ENCODE measurements around the gene NKD2.

The NKD2 gene

DNA sequence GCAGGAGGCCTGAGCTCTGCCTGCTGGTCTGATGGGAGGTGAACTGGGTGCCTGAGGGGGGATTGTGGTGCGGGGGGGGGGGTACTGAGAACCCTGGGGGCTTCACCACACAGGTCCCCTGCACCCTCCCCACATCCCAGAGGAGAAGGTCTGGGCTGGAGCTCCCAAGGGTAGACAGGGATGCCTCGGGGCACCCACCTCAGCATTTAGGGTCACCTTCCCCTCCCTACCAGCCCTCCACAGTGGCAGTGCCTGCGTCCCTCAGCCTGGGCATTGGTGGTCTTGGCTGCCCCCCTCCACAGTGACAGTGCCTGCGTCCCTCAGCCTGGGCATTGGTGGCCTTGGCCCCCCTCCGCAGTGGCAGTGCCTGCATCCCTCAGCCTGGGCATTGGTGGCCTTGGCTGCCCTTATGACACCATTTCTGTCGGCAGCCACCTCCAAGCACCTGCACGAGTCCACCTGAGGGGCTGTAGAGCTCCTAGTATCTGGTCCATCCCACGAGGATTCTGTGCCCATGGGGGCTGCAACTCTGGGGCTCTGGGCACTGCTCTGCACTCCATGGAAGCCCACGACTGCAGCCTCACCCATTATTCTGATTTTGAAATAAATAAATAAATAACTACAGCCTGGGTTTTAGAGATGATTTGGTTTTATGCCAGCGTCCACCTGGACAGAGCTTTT lies 21.5 kb downstream of the NKD2 start:
- no peak for DNase-seq (ENCODE audit: low read depth)

DNA sequence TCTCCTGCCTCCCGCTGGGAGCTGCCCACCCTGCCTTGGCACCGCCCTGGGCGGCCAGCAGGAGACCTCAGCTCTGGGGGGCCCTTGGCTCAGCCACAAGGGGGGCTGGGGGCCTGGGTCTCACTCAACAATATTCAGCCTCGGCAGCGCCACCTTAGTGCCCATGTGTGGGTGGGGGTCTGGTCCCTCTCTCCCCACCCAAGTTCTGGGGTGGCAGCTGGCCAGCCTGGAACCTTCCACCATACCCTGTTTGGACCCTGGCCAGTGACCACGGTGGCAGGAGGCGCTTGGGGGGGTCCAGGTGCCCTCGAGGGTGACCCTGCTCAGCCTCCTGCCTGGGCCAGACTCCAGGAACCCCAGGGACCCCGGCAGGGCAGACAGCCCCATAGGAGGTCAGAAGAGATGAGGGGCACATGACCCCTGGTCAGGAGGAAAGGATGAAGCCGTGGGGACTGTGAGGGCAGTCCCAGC lies 22.2 kb downstream of the NKD2 start:
- no peak for DNase-seq (ENCODE audit: low read depth)

DNA sequence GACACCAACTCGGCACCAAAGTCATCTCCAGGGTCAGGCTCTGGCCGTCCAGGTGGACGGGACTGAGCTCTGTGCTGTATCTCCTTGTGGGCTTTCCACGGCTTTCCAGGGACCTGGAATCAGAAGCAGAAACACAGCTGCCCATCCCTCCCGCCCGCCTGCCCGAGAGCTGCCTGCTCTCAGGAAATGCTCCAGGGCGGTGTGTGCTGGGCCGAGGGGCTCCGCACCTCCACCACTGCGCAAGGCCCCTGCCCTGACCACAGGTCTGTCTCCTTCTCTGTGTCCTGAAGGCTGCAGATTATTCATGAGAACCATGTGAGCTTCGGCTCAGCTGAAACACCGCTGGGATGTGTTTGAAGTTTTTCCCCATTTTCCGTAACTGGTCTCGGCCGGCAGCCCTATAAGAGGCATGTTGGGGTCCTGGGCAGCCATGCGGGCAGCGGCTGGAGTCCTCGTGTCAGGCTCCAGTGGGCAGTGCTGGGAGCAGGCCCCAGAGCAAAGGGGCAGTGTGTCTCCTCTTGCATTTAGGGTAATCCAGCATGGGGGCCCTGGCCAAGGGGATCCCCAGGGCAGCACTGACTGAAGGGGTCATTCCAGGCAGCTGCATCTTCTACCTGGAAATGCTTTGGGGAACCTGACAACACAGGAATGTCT lies 22.8 kb downstream of the NKD2 start:
- DNase-seq (ENCODE audit: low read depth), result no peak

DNA sequence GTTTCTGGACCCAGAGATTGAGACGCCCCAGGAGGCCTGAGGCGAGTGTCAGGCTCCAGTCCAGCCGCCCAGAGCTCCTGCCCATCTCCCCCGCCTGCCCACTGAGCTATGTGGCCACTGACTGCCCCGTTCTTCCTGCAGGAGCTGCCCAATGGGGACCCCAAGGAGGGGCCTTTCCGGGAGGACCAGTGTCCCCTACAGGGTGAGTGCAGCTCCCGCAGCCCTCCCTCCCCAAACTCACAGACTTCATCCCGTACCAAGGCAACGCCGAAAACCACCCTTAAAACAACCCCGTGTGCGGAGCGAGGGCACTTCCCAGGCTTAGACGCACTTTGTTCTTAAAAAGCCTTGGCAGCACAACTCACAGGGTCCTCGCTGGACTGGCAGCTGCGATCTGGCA lies 23.4 kb downstream of the NKD2 start:
- DNase-seq (ENCODE audit: low read depth), result no peak

DNA sequence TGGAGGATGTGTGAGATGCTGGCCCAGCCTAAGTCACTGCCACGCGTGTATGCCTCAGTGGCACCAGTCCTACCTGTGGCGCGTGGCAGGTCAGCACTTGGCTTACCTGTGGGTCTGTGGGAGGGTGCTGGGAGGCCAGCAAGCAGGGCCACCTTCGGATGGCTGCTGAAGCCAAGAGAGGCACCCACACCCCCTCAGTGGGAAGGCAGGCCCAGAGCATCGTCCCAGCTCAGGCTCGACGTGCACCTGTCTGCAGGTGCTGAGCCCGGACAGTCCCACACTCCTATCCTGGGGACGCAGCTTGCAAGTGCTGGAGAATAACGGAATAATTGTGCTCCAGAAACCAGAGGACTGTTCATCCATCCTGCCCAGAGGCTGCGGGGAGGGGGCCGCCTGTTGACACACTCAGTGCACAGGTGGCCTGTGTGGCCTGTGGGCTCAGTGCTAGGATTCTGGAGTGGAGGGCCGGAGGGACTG lies 24.0 kb downstream of the NKD2 start:
- DNase-seq (ENCODE audit: low read depth), result no peak

DNA sequence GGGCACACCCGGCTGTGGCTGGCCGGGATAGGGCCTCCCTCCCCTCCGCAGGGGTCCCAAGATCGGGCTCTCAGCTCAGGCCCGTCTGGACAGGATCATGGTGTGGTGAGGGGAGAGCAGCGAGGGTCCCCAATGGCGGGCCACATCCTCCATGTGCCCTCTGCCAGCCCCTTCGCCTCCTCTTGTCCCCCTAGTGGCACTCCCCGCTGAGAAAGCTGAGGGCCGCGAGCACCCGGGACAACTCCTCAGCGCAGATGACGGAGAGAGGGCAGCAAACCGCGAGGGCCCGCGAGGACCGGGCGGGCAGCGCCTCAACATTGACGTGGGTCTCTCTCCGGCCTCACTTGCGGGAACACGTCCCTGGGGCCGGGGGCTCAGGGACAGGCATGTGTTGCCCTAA lies 24.6 kb downstream of the NKD2 start:
- DNase-seq (ENCODE audit: low read depth), result no peak

DNA sequence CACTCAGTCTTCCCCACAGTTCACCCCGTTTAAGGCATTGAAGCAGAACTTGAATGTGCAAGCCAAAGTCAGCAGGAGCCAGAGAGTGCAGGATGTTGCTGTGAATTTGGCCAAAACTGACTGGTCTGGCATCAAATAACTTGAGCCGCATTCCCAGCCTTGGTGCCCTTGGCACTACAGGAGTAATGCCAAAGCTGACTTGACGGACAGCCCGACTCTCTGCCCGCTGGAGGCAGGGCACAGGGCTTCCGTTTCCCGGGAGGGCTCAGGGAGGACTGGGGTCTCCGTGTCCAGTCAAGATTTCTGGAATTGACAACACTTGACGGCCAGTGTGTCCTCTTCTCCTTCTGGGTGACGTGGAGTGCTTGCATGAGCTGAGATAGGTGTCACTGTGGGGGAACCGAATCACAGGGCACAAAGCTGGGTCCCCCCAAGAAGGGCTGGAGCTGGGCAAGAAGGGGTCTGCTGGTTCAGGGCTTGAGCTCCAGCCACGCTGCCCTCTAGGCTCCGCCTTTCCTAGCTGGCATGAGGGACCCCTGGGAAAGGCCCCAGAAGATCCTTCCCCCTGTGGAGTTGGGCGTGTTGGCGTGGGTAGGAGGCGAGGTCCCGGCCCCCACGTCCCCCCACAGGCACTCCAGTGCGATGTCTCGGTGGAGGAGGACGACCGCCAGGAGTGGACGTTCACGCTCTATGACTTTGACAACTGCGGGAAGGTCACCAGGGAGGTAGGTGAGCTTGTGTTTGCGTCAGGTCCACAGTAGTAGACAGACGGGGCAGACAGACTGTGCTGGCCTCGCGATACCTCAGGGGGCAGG lies 25.2 kb downstream of the NKD2 start:
- DNase-seq (ENCODE audit: low read depth), result no peak

DNA sequence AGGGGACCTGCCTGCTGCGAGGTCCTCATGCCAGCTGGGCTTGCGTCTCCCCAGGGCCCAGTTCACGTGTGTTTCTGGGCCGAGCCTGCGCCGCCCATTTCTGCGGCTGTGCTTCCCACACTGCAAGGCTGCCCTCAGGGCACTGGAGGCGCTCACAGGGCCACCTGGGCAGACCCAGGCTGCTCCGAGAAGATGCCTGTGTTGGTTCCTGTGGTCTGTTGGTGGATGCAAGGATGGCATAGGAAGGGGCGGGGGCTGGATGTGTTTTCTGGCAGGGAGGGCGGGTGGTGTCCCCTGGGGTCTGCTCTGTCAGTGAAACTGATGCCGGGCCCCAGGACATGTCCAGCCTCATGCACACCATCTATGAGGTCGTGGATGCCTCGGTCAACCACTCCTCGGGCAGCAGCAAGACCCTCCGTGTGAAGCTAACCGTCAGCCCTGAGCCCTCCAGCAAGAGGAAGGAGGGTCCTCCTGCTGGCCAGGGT lies 25.9 kb downstream of the NKD2 start:
- DNase-seq (ENCODE audit: low read depth), result no peak

DNA sequence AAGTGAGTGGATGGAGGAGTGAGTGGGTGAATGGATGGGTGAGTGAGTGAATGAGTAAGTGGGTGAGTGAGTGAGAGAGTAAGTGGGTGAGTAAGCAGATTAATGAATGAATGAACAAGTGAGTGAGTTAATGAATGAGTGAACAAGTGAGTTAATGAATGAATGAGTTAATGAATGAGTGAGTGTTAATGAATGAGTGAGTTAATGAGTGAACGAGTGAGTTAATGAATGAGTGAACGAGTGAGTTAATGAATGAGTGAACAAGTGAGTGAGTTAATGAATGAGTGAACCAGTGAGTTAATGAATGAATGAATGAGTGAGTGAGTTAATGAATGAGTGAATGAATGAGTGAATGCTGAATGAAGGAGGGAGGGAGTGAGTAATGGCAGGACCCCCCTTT lies 26.4 kb downstream of the NKD2 start:
- DNase-seq (ENCODE audit: low read depth), result no peak

DNA sequence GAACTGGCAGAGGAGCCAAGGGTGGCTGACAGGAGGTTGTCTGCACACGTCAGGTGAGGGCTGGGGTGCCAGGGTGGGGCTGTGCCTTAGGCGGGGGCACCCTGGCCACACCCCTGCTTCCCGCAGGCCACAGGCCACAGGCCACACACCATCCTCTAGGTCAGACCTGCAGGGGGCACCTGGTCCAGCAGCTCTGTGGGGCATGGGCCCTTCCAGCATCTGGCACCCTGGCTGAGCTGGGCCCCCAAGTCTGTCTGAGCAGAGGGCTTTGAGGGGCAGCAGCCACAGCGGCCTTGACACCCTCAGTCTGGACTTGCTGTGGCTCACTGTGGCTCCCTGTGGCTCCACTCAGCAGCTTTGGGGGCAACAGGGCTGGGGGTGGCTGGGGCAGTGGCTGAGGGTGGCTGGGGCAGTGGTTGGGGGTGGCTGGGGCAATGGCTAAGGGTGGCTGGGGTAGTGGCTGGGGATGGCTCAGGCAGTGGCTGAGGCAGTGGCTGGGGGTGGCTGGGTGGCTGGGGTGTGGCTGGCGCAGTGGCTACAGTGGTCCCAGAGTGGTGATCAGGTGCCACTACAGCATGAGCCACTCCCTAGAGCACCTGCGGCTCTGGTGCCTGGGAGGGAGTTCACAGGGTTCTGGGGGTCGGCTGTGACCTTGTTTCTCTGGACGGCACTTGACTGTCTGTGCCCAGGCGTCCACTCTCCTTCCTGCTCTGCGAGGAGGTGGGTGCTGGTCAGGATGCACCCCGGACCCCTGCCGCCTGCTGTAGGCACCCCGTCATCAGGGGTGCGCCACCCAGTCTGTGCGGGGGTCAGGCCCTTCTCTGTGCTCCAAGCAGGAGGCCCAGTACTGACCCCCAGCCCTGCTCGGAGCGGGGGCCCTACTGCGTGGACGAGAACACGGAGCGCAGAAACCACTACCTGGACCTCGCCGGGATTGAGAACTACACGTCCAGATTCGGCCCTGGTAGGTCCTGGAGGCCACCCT lies 27.1 kb downstream of the NKD2 start:
- no peak for DNase-seq (ENCODE audit: low read depth)

DNA sequence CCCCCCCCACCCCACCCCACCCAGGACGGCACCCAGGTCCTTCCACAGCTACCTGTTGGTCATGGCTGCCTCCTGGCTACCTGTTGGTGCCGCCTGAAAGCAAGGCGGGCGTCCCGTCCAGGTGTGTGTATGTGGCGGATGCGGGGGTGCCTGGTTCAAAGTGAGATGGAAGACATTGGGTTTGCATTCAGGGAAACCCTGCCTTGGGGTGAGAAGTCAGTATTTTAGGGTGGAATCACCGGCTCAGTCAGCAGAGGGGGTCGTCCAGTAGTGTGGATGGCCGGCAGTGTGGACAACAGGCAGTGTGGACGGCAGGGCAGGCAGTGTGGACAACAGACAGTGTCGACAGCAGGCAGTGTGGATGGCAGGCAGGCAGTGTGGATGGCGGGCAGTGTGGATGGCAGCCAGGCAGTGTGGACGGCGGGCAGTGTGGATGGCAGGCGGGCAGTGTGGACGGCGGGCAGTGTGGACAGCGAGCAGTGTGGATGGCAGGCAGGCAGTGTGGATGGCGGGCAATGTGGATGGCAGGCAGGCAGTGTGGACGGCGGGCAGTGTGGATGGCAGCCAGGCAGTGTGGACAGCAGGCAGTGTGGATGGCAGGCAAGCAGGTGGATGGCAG lies 28.0 kb downstream of the NKD2 start:
- no peak for DNase-seq (ENCODE audit: low read depth)

DNA sequence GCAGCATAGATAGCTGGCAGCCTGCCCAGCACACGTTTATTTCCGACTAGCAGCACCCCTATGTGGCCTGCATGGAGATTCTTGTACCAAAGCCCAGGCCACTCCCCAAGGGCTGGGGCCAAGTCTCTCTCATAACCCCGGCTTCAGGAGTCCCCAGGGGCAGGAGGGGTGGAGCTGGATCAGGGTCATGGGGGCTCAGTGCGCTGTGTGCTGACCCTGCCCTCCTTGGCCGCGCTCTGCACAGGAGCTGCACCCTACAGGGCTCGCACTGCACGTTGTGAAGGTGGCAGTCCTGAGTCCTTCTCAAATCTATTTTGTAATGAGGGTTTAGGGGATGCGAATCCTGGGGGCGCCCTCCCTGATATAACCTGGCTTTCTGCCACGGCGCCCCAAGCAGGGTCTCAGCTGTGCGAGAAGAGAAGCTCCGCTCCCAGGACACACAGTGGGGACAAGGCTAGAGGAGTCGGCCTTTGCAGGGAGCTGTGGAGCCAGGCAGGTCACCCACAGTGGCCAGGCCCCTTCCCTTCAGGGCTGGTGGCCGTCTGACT lies 28.6 kb downstream of the NKD2 start:
- no peak for DNase-seq (ENCODE audit: low read depth)

DNA sequence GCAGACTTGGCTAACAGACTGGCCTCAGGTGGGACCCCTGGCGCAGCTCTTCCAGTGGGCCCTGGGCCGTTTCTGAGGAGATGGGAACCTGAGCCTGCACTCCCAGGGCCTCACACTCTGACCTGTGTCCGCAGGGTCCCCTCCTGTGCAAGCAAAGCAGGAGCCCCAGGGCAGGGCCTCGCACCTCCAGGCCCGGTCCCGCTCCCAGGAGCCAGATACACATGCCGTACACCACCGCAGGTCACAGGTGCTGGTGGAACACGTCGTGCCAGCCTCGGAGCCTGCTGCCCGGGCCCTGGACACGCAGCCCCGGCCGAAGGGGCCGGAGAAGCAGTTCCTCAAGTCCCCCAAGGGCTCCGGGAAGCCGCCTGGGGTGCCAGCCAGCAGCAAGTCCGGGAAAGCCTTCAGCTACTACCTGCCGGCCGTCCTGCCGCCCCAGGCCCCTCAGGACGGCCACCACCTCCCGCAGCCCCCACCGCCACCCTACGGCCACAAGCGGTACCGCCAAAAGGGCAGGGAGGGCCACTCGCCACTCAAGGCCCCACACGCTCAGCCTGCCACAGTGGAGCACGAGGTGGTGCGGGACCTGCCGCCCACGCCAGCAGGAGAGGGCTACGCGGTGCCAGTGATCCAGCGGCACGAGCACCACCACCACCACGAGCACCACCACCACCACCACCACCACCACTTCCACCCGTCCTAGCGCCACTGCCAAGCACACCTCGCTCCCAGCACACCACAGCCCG lies 29.2 kb downstream of the NKD2 start:
- DNase-seq (ENCODE audit: low read depth), result no peak

DNA sequence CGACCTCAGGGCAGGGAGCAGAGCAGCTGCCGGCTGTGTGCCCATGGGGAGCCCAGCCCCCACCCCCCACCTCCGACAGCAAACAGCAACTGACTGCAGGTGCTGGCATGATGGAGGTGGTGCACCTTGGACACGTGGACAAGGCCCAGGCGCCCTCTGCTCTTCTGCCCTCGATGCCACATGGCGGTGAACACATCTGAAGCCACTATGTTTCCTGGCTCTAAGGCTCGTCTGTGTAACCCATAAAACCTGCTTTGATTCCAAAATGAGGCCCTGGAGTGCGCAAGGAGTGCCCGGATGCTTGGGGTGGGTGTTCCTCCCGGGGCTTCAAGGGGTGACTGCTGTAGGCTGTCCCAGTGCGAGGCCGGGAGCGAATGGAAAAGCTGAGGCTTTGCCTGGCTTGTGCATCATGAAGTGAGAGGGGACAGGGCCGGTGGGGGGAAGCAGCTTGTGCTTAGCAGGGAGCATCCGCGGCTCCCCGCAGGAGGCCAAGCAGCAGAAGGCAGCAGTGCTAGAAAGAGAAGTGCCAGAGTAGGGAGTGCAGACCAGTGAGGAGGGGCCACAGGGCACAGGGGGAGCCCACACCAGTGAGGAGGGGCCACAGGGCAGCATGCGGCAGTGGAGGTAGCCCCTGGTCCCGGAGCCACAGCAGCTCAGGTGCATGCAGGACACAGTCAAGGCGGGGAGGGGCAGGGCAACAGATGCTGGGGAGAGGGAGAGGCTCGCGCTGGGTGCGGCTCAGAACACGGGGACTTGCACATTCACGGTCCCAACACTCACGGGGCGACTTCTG lies 30.0 kb downstream of the NKD2 start:
- no peak for DNase-seq (ENCODE audit: low read depth)

DNA sequence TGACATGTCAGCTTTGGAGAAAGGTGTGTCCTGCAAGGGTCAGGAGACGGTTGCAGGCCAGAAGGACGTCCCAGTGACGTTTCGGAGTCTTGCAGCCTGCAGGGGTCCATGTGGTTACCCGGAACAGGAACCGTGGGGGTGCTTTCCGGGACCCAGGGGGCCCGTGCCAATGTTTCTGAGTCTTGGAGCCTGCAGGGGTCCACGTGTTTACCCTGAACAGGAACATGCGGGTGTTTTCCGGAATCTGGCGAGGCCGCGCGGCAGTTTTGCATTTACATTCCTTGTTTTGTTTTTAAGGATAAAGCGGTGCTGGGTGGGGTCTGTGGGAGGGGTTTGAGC lies 30.6 kb downstream of the NKD2 start:
- DNase-seq (ENCODE audit: low read depth), result no peak

DNA sequence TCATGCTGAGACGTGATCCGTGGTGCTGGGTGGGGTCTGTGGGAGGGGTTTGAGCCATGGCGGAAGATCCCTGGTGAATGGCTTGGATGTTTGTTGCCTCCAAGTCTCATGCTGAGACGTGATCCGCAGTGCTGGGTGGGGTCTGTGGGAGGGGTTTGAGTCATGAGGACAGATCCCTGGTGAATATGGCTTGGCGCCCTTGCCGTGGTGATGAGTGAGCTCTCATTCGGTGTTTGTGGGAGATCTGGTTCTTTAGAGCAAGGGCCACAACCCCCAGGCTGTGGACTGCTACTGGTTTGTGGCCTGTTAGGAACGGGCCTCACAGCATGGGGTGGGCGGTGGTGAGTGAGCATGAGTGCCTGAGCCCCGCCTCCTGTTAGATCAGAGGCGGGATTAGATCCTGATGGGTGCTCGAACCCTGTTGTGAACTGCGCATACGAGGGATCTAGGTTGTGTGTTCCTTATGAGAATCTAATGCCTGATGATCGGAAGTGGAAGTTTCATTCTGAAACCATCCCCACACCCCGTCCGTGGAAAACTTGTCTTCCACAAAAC lies 31.2 kb downstream of the NKD2 start:
- DNase-seq (ENCODE audit: low read depth), result no peak

DNA sequence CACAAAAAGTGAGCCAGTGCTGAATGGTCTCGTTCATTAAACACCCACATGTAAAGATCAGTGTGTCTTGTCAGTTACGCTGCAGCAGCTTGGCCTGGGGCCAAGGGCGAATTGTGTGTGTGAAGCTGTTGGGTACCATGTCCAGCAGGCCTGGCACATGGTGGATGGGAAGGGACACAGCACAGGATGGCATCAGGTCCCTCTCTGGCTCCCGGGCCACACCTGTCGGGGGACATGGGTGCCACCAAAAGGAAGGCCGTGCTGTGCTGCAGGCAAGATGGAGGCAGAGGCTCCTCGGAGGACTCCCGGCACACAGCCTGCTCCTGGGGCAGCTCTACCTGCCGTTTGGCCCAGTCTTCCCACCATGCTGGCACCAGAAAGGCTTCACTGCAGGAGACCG lies 32.0 kb downstream of the NKD2 start:
- DNase-seq (ENCODE audit: low read depth), result no peak

DNA sequence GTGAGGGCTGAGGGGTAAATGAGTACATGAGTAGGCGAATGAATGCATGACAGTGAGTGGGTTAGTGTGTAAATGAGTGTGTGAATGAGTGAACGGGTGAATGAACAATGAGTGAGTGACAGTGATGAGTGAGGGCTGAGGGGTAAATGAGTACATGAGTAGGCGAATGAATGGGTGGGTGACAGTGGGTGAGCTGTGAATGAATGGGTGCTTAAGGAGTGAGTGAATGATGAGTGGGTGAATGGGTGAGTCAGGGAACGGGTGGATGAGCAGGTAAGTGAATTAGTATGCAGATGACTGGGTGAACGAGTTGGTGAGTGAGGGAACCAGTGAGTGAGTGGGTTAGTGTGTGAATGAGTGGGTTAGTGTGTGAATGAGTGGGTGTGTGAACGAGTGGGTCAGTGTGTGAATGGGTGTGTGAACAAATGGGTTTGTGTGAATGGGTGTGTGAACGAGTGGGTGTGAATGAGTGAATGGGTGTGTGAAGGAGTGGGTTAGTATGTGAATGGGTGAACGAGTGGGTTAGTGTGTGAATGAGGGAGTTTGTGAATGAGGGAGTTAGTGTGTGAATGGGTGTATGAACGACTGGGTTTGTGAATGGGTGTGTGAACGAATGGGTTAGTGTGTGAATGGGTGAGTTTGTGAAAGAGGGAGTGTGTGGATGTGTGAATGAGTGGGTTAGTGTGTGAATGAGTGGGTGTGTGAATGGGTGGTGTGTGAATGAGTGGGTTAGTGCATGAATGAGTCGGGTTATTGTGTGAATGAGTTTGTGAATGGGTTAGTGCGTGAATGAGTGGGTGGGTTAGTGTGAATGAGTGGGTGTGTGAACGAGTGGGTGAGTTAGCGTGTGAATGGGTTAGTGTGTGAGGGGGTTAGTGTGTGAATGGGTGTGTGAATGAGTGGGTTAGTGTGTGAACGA lies 32.9 kb downstream of the NKD2 start:
- DNase-seq (ENCODE audit: low read depth), result no peak
